GM12878 (cell line): ENCODE measurements around the gene LYPD4. TPM values are rescaled to one million over a fixed set of nuclear protein-coding genes. Genes with fewer than 3 reads are reported as not detected.

Source experiments
- ATAC-seq: fragments of 200-7000 bp; cut with Tn5 transposase; 3 replicates; pipeline ENCODE4 v1.9.1; 2020; ENCODE audit warnings: mild to moderate bottlenecking, moderate library complexity
- BruUV-seq: library from RNA; stranded (reverse); fragments of 400-500 nt; replicated peaks from 2 replicates; lab custom pipeline; 2021; lab: Mats Ljungman, UMichigan
- CTCF ChIA-PET: fragments of 300-600 bp; sonication (Branson Sonifier 250); formaldehyde crosslinking; extraction: SDS; loops from one replicate; lab custom pipeline; 2021; ENCODE audit warnings: inconsistent platforms; lab: Yijun Ruan, JAX
- POLR2A ChIA-PET: fragments of 350-600 bp; formaldehyde crosslinking; extraction: SDS; loops from one replicate; lab custom pipeline; 2021; ENCODE audit warnings: inconsistent platforms; lab: Charles Lee
- RAD21 ChIA-PET: fragments of 300-600 bp; sonication (Branson Sonifier 250); formaldehyde crosslinking; loops from one replicate; lab custom pipeline; 2023; ENCODE audit warnings: antibody characterized with exemption; ENCODE audit not compliant: unreplicated experiment; lab: Charles Lee
- SMC1A ChIA-PET: fragments of 300-600 bp; sonication (Branson Sonifier 250); formaldehyde crosslinking; loops from one replicate; lab custom pipeline; 2023; ENCODE audit not compliant: unreplicated experiment, uncharacterized antibody; lab: Charles Lee
- DNase-seq: peaks from one replicate; pipeline ENCODE4 v3.0.0-alpha.2; 2011; ENCODE audit warnings: low read depth, low spot score
- FAIRE-seq: peaks from 3 replicates; lab custom pipeline; 2011; peaks lifted over from hg19 to GRCh38; lab: Jason Lieb, UNC
- H2AFZ ChIP-seq: 2 replicates; pipeline ENCODE4 v1.6.0; 2011; ENCODE audit warnings: low read depth, low read length, control low read depth; ENCODE audit not compliant: control insufficient read depth
- H3K27ac ChIP-seq: 2 replicates; pipeline ENCODE4 v1.5.1; 2011; ENCODE audit warnings: control low read depth; ENCODE audit not compliant: control insufficient read depth, insufficient read depth
- H3K27me3 ChIP-seq, 2 experiments: replicated peaks in 1 of 2; 2 replicates each; pipeline versions ENCODE4 v1.6.0 to v1.6.1; 2011; ENCODE audit warnings: low read length in 1 of 2; ENCODE audit not compliant: control insufficient read depth in 2 of 2, insufficient read depth in 2 of 2
- H3K36me3 ChIP-seq, 2 experiments: 2 replicates each; pipeline ENCODE4 v1.5.1; 2011; ENCODE audit warnings: low read length in 1 of 2; ENCODE audit not compliant: control insufficient read depth in 2 of 2, insufficient read depth in 2 of 2
- H3K4me1 ChIP-seq: 2 replicates; pipeline ENCODE4 v1.6.1; 2011; ENCODE audit warnings: mild to moderate bottlenecking, low read length, moderate library complexity, mixed read lengths; ENCODE audit not compliant: control insufficient read depth, insufficient read depth
- H3K4me2 ChIP-seq: 2 replicates; pipeline ENCODE4 v1.6.0; 2011; ENCODE audit warnings: control low read depth; ENCODE audit not compliant: control insufficient read depth, insufficient read depth
- H3K4me3 ChIP-seq: fragments of 200-600 bp; sonication (generic); 2 replicates; pipeline ENCODE4 v1.5.1; 2016
- H3K79me2 ChIP-seq: 2 replicates; pipeline ENCODE4 v1.6.0; 2011; ENCODE audit warnings: low read length; ENCODE audit not compliant: control insufficient read depth, insufficient read depth
- H3K9ac ChIP-seq: 2 replicates; pipeline ENCODE4 v1.8.0; 2011; ENCODE audit warnings: low read length, control low read depth, mixed read lengths; ENCODE audit not compliant: control insufficient read depth, insufficient read depth
- H3K9me3 ChIP-seq: replicated peaks from 3 replicates; pipeline ENCODE4 v1.5.1; 2011; ENCODE audit warnings: mild to moderate bottlenecking, low read length; ENCODE audit not compliant: control insufficient read depth, insufficient read depth
- H4K20me1 ChIP-seq: 2 replicates; pipeline ENCODE4 v1.6.0; 2011; ENCODE audit not compliant: control insufficient read depth, insufficient read depth
- BHLHE40 ChIP-seq, 2 experiments: fragments of 450-650 bp in 1 of 2; IDR thresholded peaks; 2 replicates each; pipeline ENCODE4 v1.6.1; 2011 to 2017; ENCODE audit warnings: low read depth in 2 of 2, borderline replicate concordance in 1 of 2, improper control_type of control experiment in 1 of 2, low read length in 1 of 2, mild to moderate bottlenecking in 1 of 2
- EP300 ChIP-seq, 2 experiments: fragments of 150-350 bp in 1 of 2; IDR thresholded peaks; 2 replicates each; pipeline ENCODE4 v1.6.1; 2011 to 2012; ENCODE audit warnings: low read depth in 2 of 2, low read length in 2 of 2, borderline replicate concordance in 1 of 2, improper control_type of control experiment in 1 of 2, inconsistent platforms in 1 of 2; ENCODE audit not compliant: control insufficient read depth in 1 of 2
- ETV6 ChIP-seq, 2 experiments: fragments of 450-650 bp in 1 of 2; IDR thresholded peaks in 1 of 2; conservative IDR thresholded peaks in 1 of 2; 2 replicates each; pipeline ENCODE4 v1.6.1; 2014; ENCODE audit warnings: antibody characterized with exemption in 1 of 2, borderline replicate concordance in 1 of 2, low read depth in 1 of 2, mild to moderate bottlenecking in 1 of 2, moderate library complexity in 1 of 2
- RCOR1 ChIP-seq: conservative IDR thresholded peaks from 2 replicates; pipeline ENCODE4 v1.6.1; 2012; ENCODE audit warnings: low read depth, low read length, improper control_type of control experiment
- WGBS: methylation state at CpG from one replicate; pipeline ENCODE4 v1.1.6; 2016; ENCODE audit warnings: low lambda C conversion rate; ENCODE audit not compliant: insufficient replicate concordance, insufficient coverage; ENCODE audit errors: missing lambda C conversion rate; 5-methylcytosine and 5-hydroxymethylcytosine counted together
- in situ Hi-C: fragments of 300-500 bp; cut with MboI; formaldehyde crosslinking; loops from 9 replicates; pipeline ENCODE4 v1.14.3; 2018; ENCODE audit warnings: mixed read lengths
- intact Hi-C: fragments of 100-400 bp; cut with micrococcal nuclease; formaldehyde crosslinking; loops from one replicate; pipeline ENCODE4 v1.14.2; 2022; ENCODE audit not compliant: unreplicated experiment
- polyA plus RNA-seq, 11 experiments: library from polyadenylated mRNA; depleted of rRNA in 4 of 11; unstranded in 6 of 11; stranded (reverse) in 5 of 11; fragments of >200 nt; fragmentation: Nextera tagmentation in 4 of 11; fragmentation: Illumina TruSeq in 1 of 11; extraction: Ambion mirVana in 4 of 11; extraction: Trizol in 1 of 11; gene quantifications; 1 replicate in 1 of 11; 2 replicates in 10 of 11; pipeline versions ENCODE4 v1.2.1 to v1.2.3, GENCODE V29; 2011 to 2016; ENCODE audit warnings: inconsistent platforms in 2 of 11, missing spikeins in 2 of 11, low read depth in 1 of 11
- total RNA-seq, 4 experiments: library from RNA; depleted of rRNA in 3 of 4; stranded (reverse); fragments of >200 nt in 3 of 4; fragmentation: Illumina TruSeq in 1 of 4; extraction: Trizol in 1 of 4; gene quantifications; 2 replicates each; pipeline versions ENCODE4 v1.2.1 to v1.2.3, GENCODE V29; 2013 to 2021

LYPD4 gene
- total and polyA plus RNA-seq, 10 of the 15 experiments (the other 5 are each of a cell fraction or from before 2014, with no cell fraction given), result not detected

DNA sequence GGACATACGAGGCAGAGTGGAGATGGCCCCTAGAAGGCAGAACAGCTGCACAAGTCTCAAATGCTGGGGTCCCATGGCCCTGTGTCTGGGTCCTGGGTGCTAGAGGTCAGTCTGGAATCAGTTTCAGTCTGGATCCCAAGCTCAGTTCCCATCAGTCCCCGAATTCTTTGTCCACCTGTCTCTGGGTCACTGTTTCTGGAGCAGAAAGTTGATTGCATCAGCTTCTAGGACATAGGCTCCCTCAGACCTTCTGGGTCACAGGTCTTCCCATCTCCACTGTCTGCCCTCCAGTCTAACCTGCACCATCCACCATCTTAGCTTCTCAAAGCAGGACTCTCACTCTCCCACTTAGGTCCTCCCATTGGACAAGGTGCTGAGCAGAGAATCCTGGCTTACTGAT, 5.3 kb downstream of the LYPD4 start:
- Histone ChIP-seq H3K4me1 (no peaks in the 10 kb centered on the region), H3K4me2 (no peak overlapping the region), H3K9ac (no peak overlapping the region), H3K27me3 (peaks cover 2 to 4% of the 10 kb centered on the region in 2 experiments; a peak in 1 of 4 replicates), H4K20me1 (no peaks in the 10 kb centered on the region), H3K79me2 (no peaks in the 10 kb centered on the region), H3K9me3 (no peaks in the 10 kb centered on the region), H3K27ac (no peak overlapping the region), H3K36me3 (no peaks in the 10 kb centered on the region), H3K4me3 (no peak overlapping the region), H2AFZ (no peak overlapping the region)
- BruUV-seq, result no TSS peak
- ATAC-seq (no peak), FAIRE-seq (no peak), DNase-seq (no peak)
- WGBS, result 5% methylated on average over 2 of the region's 2 CpGs
- ChIA-PET POLR2A (no interaction called here), SMC1A (interaction anchor here (1.1 kb wide), 1 partner anchor 46 kb away, joined by 3 read pairs; no protein-coding TSS in a partner anchor), CTCF (interaction anchor here (0.5 to 1.7 kb wide), 5 partner anchors 44 to 119 kb away, joined by 3 to 6 read pairs (median 3); no protein-coding TSS in a partner anchor), RAD21 (interaction anchor here (0.6 kb wide), 1 partner anchor 43 kb away, joined by 3 read pairs; no protein-coding TSS in a partner anchor)
- intact Hi-C loops (no loop called here), in situ Hi-C loops (no loop called here)
- TF ChIP-seq ETV6 (conservative IDR thresholded peaks at IDR 0.05 in 1 of 2, IDR thresholded peaks at IDR 0.05 in 1 of 2; ENCODE audit: borderline replicate concordance in 1 of 2, low read depth in 1 of 2) (no peak), EP300 (IDR thresholded peaks at IDR 0.05; ENCODE audit: borderline replicate concordance in 1 of 2, control insufficient read depth in 1 of 2, low read depth in 2 of 2, low read length in 2 of 2) (no peak)

DNA sequence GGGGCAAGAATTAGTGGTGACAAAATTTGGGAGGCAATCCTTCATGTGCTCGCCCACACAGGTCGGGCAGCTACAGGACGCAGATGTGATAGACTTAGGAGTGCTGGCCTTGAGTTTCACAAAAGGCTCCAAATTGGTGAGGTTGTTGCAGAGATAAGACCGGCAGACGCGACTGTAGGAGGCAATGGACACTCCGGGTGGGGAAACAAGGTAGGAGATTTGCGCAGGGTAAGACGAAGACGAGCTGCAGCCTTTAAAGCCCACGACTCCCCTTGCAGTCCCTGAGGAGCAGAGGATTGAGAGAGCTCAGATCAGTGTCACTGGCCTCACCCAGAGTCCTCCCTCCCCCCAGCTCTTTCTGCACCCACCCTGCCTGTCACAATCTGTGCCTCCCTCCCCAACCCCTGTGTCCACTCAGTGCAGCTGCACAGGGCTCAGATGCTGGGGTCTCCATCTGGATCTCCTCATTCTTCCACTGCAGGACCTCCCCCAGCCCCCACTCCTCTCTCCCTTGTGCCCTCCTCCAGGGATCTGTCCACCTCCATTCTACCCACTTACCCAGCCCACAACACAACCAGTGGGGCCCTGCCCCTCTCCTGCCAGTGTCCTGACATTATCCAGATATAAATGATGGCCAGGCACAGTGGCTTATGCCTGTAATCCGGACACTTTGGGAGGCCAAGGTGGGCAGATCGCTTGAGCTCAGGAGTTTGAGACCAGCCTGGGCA, 6.3 kb downstream of the LYPD4 start:
- no peak overlapping the region for H3K4me2 ChIP-seq
- FAIRE-seq, result no peak
- ChIA-PET POLR2A (no interaction called here), CTCF (interaction anchor here (1.4 to 4.2 kb wide), 5 partner anchors 13 to 131 kb away, joined by 4 to 24 read pairs (median 6); partner anchors contain the start of gene RPS19), SMC1A (interaction anchor here (1.1 kb wide), 1 partner anchor 45 kb away, joined by 3 read pairs; no protein-coding TSS in a partner anchor), RAD21 (no interaction called here)
- no peaks in the 10 kb centered on the region for H3K79me2 ChIP-seq
- H2AFZ ChIP-seq, result no peak overlapping the region
- WGBS, result 26% methylated on average over 12 of the region's 13 CpGs
- TF ChIP-seq RCOR1 (no peak), BHLHE40 (IDR thresholded peaks at IDR 0.05; ENCODE audit: borderline replicate concordance in 1 of 2, low read depth in 2 of 2, low read length in 1 of 2) (no peak)
- H3K36me3 ChIP-seq, result no peaks in the 10 kb centered on the region
- no peak overlapping the region for H3K27ac ChIP-seq
- no peak overlapping the region for H3K9ac ChIP-seq
- H3K9me3 ChIP-seq, result no peaks in the 10 kb centered on the region
- no peak overlapping the region for H3K4me3 ChIP-seq
- H3K27me3 ChIP-seq, result peaks cover 2 to 4% of the 10 kb centered on the region in 2 experiments; a peak in 1 of 4 replicates
- no peaks in the 10 kb centered on the region for H3K4me1 ChIP-seq
- no peak for DNase-seq
- ATAC-seq, result no peak
- intact Hi-C loops (no loop called here), in situ Hi-C loops (no loop called here)
- H4K20me1 ChIP-seq, result no peaks in the 10 kb centered on the region
- no TSS peak for BruUV-seq
